ENCODE data around the gene IRX1.

IRX1 gene

DNA sequence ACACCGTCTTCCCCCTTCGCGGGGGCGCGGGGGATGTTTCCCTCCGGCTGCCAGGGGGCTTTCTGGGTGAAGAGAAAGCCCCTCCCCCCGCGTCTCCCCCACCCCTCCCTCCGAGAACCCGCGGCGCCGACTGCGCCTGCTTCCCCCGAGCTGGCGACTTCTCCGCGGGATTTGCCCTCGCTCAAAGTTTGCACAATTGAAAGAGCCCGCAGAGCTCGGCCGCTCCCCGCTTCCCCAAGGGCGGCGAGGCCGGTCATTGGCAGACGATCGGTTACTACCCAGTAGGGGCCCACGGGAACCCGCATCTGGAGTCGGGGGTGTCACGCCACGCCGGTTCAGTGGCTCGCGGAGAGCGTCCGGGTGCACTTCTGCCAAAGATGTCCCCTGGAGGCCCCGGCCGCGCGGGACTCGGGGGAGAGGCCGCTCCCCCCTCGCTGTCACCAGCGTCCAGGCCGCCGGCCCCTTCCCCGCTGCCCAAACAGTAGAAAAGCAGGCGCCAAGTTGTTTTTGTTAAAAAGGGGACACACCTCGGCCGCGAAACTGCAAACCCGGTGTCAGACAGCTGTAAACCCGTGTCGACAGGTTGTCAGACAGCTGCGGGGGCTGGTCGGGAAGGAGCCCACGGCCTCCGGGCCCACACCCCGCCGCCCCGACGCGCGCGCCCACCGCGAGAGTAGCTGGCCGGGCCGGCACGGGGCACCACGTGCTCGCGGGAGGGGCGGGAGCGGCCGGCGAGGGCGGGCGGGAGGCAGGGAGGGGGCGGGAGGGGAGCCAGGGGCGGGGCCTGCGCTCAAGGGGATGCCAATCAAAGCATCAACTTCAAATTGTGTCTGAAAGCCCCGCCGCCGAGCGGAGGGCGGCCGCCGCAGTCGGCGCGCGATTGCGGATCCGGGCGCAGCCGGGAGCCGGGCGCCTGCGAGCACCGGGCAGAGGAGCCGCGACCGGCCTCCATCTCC is at the start of gene IRX1:
TSS of gene IRX1 (plus strand) at position 827 of the 956 bp plus-strand sequence. CDS start 274 bp downstream, outside the sequence.
- DNase-seq (ENCODE audit: low read depth in 4 of 4, low spot score in 1 of 4) = no peak

DNA sequence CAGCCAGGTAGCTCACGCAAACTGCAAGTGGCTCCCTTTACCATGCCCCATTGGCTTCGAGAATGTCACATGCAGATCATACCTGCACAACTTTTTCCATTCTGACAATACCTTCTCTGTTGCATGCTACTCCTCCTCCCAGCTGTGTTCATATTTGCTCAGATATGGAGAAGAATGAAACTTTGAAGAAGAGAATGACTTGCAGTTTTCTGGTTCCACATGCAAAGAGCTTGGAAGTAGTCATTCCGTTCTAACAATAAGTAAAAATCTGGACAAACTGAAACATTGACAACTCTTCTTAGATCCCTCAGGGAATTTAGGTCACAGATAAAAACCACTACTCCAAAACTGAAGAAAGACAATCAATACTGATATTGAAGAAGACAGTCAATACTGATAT is 49.6 kb upstream of the IRX1 start:
- DNase-seq (ENCODE audit: low read depth in 4 of 4, low spot score in 1 of 4) = no peak

DNA sequence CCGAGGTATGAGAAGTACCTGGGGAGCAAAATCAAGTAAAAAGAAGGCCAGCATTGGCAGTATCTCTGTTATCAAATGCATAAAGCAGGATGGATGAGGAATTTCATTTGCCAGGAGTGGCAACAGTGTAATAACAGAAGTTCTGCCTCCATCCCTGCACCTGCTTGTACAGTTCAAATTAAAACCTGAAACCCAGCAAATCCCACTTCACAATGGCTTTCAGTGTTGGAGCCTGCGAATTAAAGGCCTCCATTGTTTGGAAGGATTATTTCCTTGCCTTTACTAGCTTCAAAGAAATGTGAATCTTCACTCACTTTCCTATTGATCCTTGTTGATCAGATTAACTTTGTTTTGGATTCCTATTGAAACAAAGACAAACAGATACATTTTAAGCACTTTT is 31.5 kb upstream of the IRX1 start:
- DNase-seq (ENCODE audit: low read depth in 4 of 4, low spot score in 1 of 4) = no peak

DNA sequence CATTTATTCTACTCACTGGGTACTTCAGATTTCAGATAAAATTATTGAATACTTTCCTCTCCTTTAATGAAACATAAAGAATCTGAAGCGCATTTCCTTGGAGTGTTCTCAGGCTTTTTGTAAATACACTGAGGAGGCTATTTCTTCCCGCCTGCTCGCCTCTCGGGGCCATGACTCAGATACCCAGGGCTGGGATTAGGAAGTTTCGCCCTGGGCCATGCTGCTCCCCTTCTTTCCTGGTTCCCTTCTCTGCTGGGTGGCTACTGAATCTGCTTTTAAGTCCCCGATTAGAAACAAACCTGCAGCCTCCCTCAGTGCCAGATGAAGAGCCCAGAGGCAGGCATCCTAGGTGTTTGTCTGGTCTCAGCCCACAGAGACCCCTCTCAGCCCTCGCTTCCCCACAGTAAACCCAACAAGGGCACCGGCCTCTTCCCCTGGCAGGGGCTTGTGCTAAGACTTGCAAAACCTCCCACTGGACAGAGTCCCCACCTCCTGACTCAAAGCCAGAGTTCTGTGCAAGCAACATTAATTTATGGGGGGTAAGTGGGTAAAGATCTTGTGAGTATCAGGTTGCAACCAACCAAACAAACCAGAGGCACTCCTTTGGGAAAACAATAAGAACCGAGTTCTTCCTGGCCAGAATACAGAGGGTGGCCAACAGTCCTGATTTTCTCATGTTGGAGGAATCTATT is 30.7 kb upstream of the IRX1 start:
- no peak for DNase-seq (ENCODE audit: low read depth in 4 of 4, low spot score in 1 of 4)

DNA sequence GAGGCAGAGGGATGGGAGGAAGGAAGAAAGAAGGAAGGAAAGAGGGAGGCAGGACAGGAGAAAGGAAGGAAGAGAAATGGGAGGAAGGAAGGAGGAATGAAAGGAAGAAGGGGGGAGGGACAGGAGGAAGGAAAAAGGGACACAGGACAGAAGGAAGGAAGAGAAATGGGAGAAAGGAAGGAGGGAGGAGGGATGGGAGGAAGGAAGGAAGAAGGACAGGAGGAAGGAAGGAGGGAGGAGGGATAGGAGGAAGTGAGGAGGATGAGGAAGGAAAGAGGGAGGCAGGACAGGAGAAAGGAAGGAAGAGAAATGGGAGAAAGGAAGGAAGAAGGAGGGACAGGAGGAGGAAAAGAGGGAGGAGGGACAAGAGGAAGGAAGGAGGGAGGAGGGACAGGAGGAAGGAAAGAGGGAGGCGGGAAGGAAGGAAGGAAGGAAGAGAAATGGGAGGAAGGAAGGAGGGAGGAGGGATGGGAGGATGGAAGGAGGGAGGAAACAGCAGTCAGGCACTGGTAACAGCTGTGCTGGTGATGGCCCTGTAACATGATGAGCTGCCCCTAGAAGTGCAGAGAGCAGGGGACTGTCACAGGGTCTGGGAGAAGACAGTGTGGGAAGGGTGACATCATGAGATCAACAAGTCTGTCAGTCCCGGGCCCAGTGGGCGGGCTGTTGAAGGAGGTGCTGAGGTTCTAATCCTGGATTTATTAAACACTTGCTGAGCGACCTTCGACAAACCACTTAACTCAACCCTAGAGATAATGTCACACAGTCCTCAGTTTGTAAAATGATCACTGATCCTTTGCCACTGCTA is 10.7 kb upstream of the IRX1 start:
- DNase-seq (ENCODE audit: low read depth in 4 of 4, low spot score in 1 of 4) = no peak

DNA sequence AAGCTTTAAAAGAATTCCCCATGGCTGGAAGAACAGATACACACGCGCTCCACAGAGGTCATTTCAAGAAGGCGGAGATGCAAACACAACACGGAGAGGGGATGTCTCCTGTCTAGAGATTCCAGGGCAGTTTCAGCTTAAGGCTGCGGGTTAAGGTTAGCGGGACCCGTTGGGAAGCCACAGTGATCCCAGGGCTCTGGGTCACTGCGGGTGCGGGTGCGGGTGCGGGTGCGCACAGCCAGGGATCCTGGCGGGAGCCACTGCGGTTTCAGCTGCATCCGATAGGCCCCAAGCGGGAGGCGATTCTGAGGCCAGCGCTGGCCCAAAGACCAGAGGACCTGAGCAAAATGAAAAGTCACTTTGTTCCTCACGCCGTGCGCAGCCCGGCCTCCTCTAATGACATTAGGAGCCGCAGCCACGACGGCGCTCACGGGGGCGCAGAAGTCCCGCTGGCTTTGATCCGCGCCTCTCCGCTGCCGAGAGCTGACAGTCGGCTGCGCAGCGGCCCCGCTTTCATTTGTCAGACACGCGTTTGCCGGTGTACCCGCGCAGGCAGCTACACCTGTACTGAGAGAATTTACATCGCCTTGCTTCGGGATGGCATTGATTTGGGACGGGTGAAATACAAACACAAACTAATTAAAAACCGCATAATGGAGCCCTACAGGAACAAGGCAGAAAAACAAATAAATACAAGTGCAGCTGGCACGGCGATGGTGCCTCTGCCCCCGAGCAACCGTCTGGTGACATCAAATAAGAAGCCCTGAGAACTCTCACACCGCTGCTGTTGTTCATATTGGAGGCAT is 5.3 kb upstream of the IRX1 start:
- no peak for DNase-seq (ENCODE audit: low read depth in 4 of 4, low spot score in 1 of 4)

DNA sequence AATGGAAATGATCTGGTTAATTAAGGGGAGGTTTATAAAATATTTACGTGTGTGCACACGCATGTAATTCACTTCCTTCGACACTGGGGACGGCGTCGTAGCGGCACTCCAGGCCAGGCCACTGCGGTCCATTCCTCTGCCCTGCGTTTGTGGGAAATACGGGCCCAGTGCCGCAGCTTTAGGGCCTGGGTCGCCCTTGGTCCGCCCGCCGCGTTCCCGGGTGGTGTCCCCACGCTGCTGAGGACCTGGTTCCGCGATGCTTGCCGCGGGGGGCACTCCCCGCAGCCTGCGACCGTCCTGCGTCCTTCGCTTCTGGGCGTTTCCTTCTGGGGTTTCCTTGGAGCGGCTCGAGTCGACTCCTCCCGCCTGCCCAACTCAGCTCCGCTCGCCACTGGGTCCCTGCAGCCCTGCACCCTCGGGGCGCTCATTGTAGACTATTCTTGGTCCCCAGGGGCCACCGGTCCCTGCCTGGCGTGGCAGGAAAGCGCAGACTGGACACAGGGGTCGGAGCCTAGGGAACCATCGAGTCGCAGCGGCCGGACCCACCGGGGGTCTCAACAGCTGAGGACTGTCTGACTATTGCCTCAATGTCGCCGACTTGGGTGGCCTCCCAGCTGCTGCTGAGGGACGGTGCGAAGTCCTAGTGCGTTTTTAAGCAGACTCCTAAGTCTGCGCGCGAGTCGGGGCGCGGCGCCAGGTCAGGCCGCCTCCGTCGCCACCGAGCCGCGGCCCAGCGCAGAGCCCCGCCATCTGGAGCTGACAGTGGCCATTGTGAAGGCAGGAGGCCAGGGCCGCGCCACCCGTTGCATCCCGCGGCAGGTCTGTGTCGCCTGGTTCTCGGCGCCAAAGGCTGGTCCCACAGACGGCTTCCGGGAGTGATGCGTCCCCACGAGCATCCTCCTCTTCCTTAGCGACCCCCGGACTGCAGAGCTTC is 4.4 kb upstream of the IRX1 start:
- DNase-seq (ENCODE audit: low read depth in 4 of 4, low spot score in 1 of 4) = no peak

DNA sequence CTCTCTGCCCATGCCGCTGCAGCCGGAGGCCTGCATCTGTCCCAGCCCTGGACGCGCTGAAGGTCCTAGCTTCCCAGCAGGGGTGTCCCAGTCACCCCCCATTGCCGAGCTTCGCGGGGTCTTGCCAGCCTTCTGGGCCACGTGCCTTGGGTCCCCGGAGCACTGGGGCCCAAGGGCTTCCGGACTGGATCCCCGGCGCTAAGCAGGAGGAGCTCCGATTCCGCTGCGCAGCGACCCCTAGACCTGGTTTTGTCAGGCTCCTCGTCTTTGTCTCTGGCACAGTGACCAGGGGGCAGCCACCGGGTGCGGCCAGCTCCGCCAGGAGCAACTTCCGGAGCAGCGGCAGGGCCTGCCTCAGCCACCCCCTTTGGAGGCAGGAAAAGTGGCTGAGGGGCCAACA is 3.3 kb upstream of the IRX1 start:
- DNase-seq (ENCODE audit: low read depth in 4 of 4, low spot score in 1 of 4) = no peak

DNA sequence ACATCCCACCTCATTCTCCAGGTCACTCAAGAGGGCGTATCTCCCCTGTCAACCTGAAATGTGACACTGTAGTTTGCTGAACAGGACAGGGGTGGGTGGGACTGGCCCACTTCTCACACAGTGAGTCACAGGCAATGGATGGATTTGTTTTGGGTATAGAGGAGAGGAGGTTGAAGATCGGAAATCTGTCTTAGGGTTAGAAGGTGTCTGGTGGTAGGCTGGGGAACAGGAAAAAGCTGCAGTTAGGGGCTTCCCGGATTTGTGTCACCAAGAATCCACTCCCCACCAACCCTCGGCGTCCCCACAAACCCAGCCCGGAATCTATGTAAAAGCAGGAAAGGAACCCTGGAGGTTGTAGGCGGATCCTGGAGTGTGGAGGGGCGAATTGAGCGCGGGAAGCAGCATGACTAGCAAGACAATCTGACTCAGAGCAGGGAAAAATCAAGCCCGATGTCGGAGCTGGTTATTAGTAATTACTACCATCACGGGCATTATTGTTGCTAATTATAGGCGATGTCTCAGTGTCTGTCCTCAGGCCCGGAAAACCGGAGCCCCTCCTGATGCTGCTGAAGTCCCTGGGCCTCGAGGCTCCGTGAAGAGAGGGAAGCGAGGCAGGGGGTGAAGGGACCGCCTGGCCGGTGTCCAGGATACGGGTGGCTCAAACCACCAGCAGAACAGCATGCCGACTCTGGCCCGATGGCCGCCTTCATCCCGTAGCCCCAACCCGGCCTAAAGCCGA is 1.7 kb upstream of the IRX1 start:
- DNase-seq (ENCODE audit: low read depth in 4 of 4, low spot score in 1 of 4) = no peak

DNA sequence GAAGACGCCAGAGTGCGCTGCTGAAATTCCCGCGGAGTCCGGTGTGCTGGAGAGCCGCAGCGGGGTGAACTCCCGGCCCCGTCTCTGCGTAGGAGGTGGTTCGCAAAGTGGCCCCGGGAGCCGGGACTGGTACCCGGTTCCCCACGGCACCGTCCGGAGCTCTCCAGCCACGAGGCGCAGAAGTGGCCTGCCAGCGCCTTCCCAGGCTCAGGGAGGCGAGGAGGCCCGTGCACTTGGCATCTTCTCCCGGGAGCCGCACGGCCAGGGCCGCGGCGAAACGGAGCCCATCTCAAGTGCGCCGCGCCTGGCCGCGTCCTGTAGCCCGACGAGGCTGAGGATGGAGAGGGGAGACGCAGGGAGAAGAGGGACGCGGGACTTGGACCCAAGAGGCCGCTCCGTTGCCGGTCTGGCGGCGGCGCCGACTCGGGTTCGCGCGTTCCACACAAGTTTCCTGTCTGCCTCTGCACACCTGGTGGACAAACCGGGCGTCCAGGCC is 1.1 kb upstream of the IRX1 start:
- DNase-seq (ENCODE audit: low read depth in 4 of 4, low spot score in 1 of 4) = no peak

DNA sequence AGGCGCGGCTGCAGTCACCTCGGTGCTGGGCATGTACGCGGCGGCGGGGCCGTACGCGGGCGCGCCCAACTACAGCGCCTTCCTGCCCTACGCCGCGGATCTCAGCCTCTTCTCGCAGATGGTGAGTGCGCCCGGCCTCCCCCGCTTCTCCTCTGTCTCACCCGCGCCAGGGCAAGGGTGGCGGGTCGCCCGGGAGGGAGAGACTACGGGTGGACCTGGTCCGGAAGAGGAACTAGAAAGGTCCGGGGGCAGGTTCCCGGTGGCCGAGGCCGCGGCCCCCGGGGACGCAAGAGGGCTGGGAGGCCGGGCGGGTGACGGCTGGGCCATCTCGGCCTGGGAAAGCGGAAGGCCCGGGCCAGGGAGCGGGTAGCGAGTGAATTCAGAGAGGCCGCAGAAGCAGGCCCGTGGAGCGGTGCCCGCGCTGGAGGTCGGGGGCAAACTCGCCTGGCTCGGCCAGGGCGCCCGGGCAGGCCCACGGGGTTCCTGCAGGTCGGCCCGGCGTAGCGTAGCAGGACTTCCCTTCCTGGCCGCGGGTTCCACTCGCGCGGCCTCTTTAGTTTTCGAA is 711 bp downstream of the IRX1 start:
- DNase-seq (ENCODE audit: low read depth in 4 of 4, low spot score in 1 of 4) = no peak

DNA sequence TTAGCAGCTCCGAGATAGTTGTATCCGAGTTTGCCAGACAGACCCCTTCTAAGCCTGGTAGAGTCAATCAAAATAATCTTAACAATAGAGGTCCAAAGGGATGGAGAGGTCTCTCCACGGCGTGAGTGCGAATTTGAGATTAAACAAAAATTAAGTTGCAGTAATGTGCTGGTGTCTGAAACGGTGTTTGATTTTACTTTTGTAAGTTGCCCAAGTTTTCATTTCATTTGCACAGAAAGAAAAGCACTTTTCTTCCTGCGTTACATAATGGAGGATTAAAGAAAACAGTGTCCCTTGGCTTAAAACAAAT is 1.2 kb downstream of the IRX1 start:
- no peak for DNase-seq (ENCODE audit: low read depth in 4 of 4, low spot score in 1 of 4)

DNA sequence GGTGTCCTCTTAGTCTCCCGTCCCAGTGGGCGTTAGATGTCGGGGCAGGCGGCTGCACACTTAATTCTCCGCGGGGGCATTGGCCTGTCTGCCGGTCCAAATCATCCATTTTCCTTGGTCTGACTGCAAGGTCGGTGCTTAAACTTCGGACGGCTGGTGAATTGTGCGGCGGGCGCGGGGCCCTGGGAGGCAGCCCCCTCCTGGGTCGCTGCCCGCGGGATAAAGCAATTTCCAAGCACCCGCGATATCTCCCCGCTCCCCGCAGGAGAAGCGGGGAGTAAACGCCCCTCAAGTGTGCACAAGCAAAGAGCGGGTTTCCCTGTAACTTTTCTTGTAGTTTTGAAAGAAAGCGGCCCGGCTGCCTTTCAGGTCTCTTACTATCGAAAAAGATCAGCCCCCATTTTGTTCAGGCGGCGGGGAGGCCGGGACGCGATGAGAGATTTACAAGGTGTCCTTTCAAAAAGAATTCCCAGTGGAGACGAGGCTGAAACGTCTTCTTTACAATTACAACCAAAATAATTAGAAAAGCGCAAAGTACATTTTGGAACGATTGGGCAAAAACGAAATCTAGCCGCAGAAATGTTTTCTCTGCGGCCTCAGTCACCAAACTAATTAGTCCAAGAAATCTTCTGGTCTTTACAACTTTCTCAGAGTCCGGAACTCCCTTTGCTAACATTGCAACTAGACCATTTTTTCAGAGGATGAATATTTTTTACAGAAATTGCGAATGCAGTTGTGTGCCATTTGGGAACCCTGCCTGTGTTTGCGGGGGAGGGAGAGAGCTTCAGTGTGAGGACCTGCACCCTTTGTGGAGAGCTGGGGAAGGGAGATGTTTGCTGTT is 1.8 kb downstream of the IRX1 start:
- no peak for DNase-seq (ENCODE audit: low read depth in 4 of 4, low spot score in 1 of 4)

DNA sequence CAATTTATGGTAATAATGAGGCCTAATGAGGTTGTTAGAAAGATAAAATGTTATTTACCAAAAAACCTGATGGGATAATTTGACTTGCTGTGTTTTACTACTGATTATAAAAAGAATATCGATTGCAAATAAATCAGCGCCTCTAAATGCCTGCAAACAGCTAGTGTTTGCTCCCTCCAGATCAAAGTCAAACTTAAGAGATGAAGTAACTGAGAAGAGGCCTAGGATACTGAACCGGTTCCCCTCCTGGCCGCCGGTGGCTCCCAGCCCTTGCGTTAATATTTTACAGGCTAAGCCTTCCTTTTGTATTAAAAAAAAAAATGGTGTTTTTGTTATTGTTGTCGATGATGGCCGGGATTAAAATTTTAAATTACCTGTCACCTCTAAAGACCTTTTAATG is 2.6 kb downstream of the IRX1 start:
- no peak for DNase-seq (ENCODE audit: low read depth in 4 of 4, low spot score in 1 of 4)

DNA sequence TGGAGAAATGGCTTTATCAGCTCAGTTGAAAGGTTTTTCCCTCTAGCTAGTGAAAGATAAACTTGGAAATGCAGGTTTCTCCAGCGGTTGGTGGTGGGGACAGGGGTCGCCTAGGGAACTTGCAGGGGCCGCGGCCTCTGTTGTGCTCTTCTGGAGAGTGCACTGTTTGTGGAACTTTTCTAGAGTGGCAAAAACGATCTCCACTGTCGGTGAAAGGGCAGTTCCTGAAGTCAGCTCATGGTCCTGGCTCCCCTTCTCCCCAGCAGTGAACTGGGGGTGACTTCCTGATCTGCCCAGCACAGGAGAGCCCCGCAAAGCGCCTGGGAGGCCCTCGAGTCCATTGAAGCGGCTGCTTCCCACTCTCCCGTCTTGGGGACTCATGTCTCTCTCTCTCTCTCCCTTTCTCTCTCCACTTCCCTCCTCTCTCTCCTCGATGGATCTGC is 3.2 kb downstream of the IRX1 start:
- DNase-seq (ENCODE audit: low read depth in 4 of 4, low spot score in 1 of 4) = no peak

DNA sequence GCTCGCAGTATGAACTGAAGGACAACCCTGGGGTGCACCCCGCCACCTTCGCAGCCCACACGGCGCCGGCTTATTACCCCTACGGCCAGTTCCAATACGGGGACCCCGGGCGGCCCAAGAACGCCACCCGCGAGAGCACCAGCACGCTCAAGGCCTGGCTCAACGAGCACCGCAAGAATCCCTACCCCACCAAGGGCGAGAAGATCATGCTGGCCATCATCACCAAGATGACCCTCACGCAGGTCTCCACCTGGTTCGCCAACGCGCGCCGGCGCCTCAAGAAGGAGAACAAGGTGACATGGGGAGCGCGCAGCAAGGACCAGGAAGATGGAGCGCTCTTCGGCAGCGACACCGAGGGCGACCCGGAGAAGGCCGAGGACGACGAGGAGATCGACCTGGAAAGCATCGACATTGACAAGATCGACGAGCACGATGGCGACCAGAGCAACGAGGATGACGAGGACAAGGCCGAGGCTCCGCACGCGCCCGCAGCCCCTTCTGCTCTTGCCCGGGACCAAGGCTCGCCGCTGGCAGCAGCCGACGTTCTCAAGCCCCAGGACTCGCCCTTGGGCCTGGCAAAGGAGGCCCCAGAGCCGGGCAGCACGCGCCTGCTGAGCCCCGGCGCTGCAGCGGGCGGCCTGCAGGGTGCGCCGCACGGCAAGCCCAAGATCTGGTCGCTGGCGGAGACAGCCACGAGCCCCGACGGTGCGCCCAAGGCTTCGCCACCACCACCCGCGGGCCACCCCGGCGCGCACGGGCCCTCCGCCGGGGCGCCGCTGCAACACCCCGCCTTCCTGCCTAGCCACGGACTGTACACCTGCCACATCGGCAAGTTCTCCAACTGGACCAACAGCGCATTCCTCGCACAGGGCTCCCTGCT is 3.8 kb downstream of the IRX1 start:
- no peak for DNase-seq (ENCODE audit: low read depth in 4 of 4, low spot score in 1 of 4)
